KOPT-K1 (cell line): ENCODE measurements around the gene DPPA3.
"Not testable (repeated sequence)": the region's sequence is repeated elsewhere in the genome, so short reads cannot be mapped to it uniquely, and the experiment has no call there.

ENCODE experiments used
- H3K27ac ChIP-seq: fragments of 200-600 bp; sonication (generic); 2 replicates; pipeline ENCODE4 v1.5.1; 2016; ENCODE audit warnings: antibody characterized with exemption, mild to moderate bottlenecking, low read depth, low read length; ENCODE audit not compliant: poor library complexity, severe bottlenecking
- H3K36me3 ChIP-seq: fragments of 200-600 bp; sonication (generic); 2 replicates; pipeline ENCODE4 v1.5.1; 2017; ENCODE audit warnings: antibody characterized with exemption, mild to moderate bottlenecking, low read length, moderate library complexity; ENCODE audit not compliant: insufficient read depth
- H3K9me3 ChIP-seq: fragments of 200-600 bp; sonication (generic); 2 replicates; pipeline ENCODE4 v1.5.1; 2017; ENCODE audit warnings: antibody characterized with exemption, low read length, mild to moderate bottlenecking; ENCODE audit not compliant: insufficient read depth, poor library complexity, severe bottlenecking

The DPPA3 gene

GRCh38 chr12:7711133-7711532, at the start of gene DPPA3:
DPPA3 (plus strand) TSS chr12:7711433; CDS start chr12:7711571, 138 bp downstream.
- Histone ChIP-seq H3K27ac (no peak within 1 kb of the TSS), H3K36me3 (no peaks in the 10 kb centered on the region), H3K9me3 (no peaks in the 10 kb centered on the region)

GRCh38 chr12:7661741-7662140, 49.5 kb upstream of the DPPA3 start:
- H3K9me3 ChIP-seq, result no peaks in the 10 kb centered on the region
- H3K27ac ChIP-seq, result no peak overlapping the region
- no peaks in the 10 kb centered on the region for H3K36me3 ChIP-seq

- no peaks in the 10 kb centered on the region for H3K36me3 ChIP-seq
- H3K27ac ChIP-seq, result no peak overlapping the region
- H3K9me3 ChIP-seq, result no peaks in the 10 kb centered on the region
Observed at GRCh38 chr12:7666595-7666994, 44.6 kb upstream of the DPPA3 start.

- H3K9me3 ChIP-seq, result no peaks in the 10 kb centered on the region
- H3K27ac ChIP-seq, result no peak overlapping the region
- no peaks in the 10 kb centered on the region for H3K36me3 ChIP-seq
Observed at GRCh38 chr12:7667125-7667524, 44.1 kb upstream of the DPPA3 start.

- no peak overlapping the region for H3K27ac ChIP-seq
- H3K9me3 ChIP-seq, result no peaks in the 10 kb centered on the region
- H3K36me3 ChIP-seq, result no peaks in the 10 kb centered on the region
Observed at GRCh38 chr12:7668171-7668570, 43.1 kb upstream of the DPPA3 start.

GRCh38 chr12:7675455-7675854, 35.8 kb upstream of the DPPA3 start:
- H3K9me3 ChIP-seq, H3K27ac ChIP-seq, H3K36me3 ChIP-seq: not testable (repeated sequence)

- not testable (repeated sequence) for H3K36me3 ChIP-seq, H3K27ac ChIP-seq
Observed at GRCh38 chr12:7677432-7677888, 33.8 kb upstream of the DPPA3 start.

GRCh38 chr12:7678744-7679143, 32.5 kb upstream of the DPPA3 start:
- Histone ChIP-seq H3K36me3 (no peaks in the 10 kb centered on the region), H3K27ac (no peak overlapping the region), H3K9me3 (no peaks in the 10 kb centered on the region)

More at GRCh38 chr12:7677432-7677888, 33.8 kb upstream of the DPPA3 start:
- not testable (repeated sequence) for H3K9me3 ChIP-seq

GRCh38 chr12:7679251-7680045, 31.8 kb upstream of the DPPA3 start:
- H3K27ac ChIP-seq, result no peak overlapping the region
- no peaks in the 10 kb centered on the region for H3K9me3 ChIP-seq
- no peaks in the 10 kb centered on the region for H3K36me3 ChIP-seq

- H3K27ac ChIP-seq, result no peak overlapping the region
- H3K9me3 ChIP-seq, result no peaks in the 10 kb centered on the region
Observed at GRCh38 chr12:7681535-7681934, 29.7 kb upstream of the DPPA3 start.

GRCh38 chr12:7693793-7694192, 17.4 kb upstream of the DPPA3 start:
- Histone ChIP-seq H3K36me3 (no peaks in the 10 kb centered on the region), H3K9me3 (no peaks in the 10 kb centered on the region), H3K27ac (no peak overlapping the region)

More at GRCh38 chr12:7681535-7681934, 29.7 kb upstream of the DPPA3 start:
- no peaks in the 10 kb centered on the region for H3K36me3 ChIP-seq

GRCh38 chr12:7694556-7695236, 16.5 kb upstream of the DPPA3 start:
- H3K9me3 ChIP-seq, result no peaks in the 10 kb centered on the region
- no peaks in the 10 kb centered on the region for H3K36me3 ChIP-seq
- no peak overlapping the region for H3K27ac ChIP-seq

GRCh38 chr12:7695237-7695560, 16.0 kb upstream of the DPPA3 start:
- Histone ChIP-seq H3K9me3 (no peaks in the 10 kb centered on the region), H3K27ac (no peak overlapping the region), H3K36me3 (no peaks in the 10 kb centered on the region)

- Histone ChIP-seq H3K36me3 (no peaks in the 10 kb centered on the region), H3K27ac (no peak within 1 kb of the TSS), H3K9me3 (no peaks in the 10 kb centered on the region)
Observed at GRCh38 chr12:7695566-7696197, 15.6 kb upstream of the DPPA3 start, which contains the start of gene GDF3. GDF3 (minus strand) TSS chr12:7695775; CDS start chr12:7695728, 47 bp downstream.

GRCh38 chr12:7705846-7706245, 5.4 kb upstream of the DPPA3 start:
- no peaks in the 10 kb centered on the region for H3K36me3 ChIP-seq
- H3K9me3 ChIP-seq, result no peaks in the 10 kb centered on the region
- no peak overlapping the region for H3K27ac ChIP-seq
